ENCODE results near the gene FLVCR2.

DNA sequence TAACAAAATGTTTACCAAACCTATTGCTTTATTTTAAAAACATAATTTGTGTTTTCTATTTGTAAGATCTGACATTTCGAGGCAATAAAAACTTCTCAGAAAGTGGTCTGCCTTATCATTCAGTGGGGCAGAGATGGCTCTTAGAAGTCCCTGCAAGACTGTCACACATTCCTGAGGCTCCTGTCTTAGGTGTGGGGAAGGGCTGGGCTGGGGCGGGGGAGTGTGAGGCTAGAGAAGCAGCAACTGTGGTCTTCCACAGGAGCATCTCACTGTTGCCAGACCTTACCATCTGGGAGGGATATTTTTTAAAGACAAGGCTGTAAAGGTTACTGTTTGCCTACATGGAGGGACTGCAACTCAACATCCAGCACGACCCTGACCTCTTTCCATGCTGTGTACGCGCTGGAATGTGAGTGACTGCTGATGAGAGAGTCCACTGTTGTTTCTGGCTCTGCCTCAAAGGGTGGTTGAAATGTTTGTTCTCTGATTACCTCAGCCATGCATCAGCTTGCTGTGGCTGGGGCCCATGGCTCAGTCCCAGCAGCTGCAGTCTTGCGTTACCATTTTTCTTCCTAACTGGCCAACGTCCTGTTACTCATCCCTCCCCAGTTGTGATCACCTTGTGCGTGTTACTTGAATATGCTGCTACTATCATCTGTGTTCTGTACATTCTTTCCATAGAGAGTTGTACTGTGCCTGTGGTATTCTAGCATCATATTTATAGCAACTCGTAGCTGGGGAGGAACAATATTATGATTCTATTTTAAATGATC is 69.8 kb downstream of the FLVCR2 start:
- TF ChIP-seq PRRX2 (CRISPR knock-in tag; IDR thresholded peaks at IDR 0.05) (no peak), JUN (CRISPR knock-in tag; IDR thresholded peaks at IDR 0.05) (no peak), ZNF232 (CRISPR knock-in tag; IDR thresholded peaks at IDR 0.05) (no peak), TEAD4 (CRISPR knock-in tag; IDR thresholded peaks at IDR 0.05) (no peak), SMAD4 (CRISPR knock-in tag; IDR thresholded peaks at IDR 0.05) (no peak), CREB1 (CRISPR knock-in tag; IDR thresholded peaks at IDR 0.05) (no peak)
- TF ChIP-seq, protein P1, sequence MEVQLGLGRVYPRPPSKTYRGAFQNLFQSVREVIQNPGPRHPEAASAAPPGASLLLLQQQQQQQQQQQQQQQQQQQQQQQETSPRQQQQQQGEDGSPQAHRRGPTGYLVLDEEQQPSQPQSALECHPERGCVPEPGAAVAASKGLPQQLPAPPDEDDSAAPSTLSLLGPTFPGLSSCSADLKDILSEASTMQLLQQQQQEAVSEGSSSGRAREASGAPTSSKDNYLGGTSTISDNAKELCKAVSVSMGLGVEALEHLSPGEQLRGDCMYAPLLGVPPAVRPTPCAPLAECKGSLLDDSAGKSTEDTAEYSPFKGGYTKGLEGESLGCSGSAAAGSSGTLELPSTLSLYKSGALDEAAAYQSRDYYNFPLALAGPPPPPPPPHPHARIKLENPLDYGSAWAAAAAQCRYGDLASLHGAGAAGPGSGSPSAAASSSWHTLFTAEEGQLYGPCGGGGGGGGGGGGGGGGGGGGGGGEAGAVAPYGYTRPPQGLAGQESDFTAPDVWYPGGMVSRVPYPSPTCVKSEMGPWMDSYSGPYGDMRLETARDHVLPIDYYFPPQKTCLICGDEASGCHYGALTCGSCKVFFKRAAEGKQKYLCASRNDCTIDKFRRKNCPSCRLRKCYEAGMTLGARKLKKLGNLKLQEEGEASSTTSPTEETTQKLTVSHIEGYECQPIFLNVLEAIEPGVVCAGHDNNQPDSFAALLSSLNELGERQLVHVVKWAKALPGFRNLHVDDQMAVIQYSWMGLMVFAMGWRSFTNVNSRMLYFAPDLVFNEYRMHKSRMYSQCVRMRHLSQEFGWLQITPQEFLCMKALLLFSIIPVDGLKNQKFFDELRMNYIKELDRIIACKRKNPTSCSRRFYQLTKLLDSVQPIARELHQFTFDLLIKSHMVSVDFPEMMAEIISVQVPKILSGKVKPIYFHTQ (CRISPR knock-in tag; IDR thresholded peaks at IDR 0.05) = no peak
- TF ChIP-seq, protein P2, sequence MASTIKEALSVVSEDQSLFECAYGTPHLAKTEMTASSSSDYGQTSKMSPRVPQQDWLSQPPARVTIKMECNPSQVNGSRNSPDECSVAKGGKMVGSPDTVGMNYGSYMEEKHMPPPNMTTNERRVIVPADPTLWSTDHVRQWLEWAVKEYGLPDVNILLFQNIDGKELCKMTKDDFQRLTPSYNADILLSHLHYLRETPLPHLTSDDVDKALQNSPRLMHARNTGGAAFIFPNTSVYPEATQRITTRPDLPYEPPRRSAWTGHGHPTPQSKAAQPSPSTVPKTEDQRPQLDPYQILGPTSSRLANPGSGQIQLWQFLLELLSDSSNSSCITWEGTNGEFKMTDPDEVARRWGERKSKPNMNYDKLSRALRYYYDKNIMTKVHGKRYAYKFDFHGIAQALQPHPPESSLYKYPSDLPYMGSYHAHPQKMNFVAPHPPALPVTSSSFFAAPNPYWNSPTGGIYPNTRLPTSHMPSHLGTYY (CRISPR knock-in tag; IDR thresholded peaks at IDR 0.05) = no peak
- TF ChIP-seq, protein P3, sequence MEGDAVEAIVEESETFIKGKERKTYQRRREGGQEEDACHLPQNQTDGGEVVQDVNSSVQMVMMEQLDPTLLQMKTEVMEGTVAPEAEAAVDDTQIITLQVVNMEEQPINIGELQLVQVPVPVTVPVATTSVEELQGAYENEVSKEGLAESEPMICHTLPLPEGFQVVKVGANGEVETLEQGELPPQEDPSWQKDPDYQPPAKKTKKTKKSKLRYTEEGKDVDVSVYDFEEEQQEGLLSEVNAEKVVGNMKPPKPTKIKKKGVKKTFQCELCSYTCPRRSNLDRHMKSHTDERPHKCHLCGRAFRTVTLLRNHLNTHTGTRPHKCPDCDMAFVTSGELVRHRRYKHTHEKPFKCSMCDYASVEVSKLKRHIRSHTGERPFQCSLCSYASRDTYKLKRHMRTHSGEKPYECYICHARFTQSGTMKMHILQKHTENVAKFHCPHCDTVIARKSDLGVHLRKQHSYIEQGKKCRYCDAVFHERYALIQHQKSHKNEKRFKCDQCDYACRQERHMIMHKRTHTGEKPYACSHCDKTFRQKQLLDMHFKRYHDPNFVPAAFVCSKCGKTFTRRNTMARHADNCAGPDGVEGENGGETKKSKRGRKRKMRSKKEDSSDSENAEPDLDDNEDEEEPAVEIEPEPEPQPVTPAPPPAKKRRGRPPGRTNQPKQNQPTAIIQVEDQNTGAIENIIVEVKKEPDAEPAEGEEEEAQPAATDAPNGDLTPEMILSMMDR (IDR thresholded peaks at IDR 0.05) = no peak
- TF ChIP-seq, protein P4, sequence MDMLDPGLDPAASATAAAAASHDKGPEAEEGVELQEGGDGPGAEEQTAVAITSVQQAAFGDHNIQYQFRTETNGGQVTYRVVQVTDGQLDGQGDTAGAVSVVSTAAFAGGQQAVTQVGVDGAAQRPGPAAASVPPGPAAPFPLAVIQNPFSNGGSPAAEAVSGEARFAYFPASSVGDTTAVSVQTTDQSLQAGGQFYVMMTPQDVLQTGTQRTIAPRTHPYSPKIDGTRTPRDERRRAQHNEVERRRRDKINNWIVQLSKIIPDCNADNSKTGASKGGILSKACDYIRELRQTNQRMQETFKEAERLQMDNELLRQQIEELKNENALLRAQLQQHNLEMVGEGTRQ (CRISPR knock-in tag; IDR thresholded peaks at IDR 0.05) = no peak
- TF ChIP-seq, protein P5, sequence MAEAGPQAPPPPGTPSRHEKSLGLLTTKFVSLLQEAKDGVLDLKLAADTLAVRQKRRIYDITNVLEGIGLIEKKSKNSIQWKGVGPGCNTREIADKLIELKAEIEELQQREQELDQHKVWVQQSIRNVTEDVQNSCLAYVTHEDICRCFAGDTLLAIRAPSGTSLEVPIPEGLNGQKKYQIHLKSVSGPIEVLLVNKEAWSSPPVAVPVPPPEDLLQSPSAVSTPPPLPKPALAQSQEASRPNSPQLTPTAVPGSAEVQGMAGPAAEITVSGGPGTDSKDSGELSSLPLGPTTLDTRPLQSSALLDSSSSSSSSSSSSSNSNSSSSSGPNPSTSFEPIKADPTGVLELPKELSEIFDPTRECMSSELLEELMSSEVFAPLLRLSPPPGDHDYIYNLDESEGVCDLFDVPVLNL (CRISPR knock-in tag; IDR thresholded peaks at IDR 0.05; ENCODE audit: borderline replicate concordance, low read depth) = no peak
- TF ChIP-seq, protein P6, sequence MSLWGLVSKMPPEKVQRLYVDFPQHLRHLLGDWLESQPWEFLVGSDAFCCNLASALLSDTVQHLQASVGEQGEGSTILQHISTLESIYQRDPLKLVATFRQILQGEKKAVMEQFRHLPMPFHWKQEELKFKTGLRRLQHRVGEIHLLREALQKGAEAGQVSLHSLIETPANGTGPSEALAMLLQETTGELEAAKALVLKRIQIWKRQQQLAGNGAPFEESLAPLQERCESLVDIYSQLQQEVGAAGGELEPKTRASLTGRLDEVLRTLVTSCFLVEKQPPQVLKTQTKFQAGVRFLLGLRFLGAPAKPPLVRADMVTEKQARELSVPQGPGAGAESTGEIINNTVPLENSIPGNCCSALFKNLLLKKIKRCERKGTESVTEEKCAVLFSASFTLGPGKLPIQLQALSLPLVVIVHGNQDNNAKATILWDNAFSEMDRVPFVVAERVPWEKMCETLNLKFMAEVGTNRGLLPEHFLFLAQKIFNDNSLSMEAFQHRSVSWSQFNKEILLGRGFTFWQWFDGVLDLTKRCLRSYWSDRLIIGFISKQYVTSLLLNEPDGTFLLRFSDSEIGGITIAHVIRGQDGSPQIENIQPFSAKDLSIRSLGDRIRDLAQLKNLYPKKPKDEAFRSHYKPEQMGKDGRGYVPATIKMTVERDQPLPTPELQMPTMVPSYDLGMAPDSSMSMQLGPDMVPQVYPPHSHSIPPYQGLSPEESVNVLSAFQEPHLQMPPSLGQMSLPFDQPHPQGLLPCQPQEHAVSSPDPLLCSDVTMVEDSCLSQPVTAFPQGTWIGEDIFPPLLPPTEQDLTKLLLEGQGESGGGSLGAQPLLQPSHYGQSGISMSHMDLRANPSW (CRISPR knock-in tag; conservative IDR thresholded peaks at IDR 0.05; ENCODE audit: low read depth) = no peak
- TF ChIP-seq, protein P7, sequence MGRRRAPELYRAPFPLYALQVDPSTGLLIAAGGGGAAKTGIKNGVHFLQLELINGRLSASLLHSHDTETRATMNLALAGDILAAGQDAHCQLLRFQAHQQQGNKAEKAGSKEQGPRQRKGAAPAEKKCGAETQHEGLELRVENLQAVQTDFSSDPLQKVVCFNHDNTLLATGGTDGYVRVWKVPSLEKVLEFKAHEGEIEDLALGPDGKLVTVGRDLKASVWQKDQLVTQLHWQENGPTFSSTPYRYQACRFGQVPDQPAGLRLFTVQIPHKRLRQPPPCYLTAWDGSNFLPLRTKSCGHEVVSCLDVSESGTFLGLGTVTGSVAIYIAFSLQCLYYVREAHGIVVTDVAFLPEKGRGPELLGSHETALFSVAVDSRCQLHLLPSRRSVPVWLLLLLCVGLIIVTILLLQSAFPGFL (CRISPR knock-in tag; IDR thresholded peaks at IDR 0.05; ENCODE audit: borderline replicate concordance) = no peak
